A549 (cell line): ENCODE data around the gene JMJD8.

Experiments used
- EP300 ChIP-seq, 2 experiments: fragments of >200 bp; sonication (Bioruptor Twin); formaldehyde crosslinking; IDR thresholded peaks; 2 replicates in 1 of 2; 3 replicates in 1 of 2; pipeline ENCODE4 v1.6.1; 2016 to 2017
- JUNB ChIP-seq: fragments of >200 bp; sonication (Bioruptor Twin); formaldehyde crosslinking; IDR thresholded peaks from 2 replicates; pipeline ENCODE4 v1.6.1; 2016
- KDM5A ChIP-seq: fragments of 200-600 bp; sonication (generic); IDR thresholded peaks from 2 replicates; pipeline ENCODE4 v1.6.1; 2016; ENCODE audit warnings: antibody characterized with exemption, mild to moderate bottlenecking
- MAZ ChIP-seq: fragments of 150-350 bp; IDR thresholded peaks from 2 replicates; pipeline ENCODE4 v1.6.1; 2014; ENCODE audit warnings: antibody characterized with exemption, low read depth, low read length, borderline replicate concordance
- MYC ChIP-seq: IDR thresholded peaks from 2 replicates; pipeline ENCODE4 v1.6.1; 2012; ENCODE audit warnings: mild to moderate bottlenecking, inconsistent platforms, low read length, improper control_type of control experiment, borderline replicate concordance
- POLR2A ChIP-seq: IDR thresholded peaks from 2 replicates; pipeline ENCODE4 v1.6.1; 2012; ENCODE audit warnings: mild to moderate bottlenecking, low read length
- SMC3 ChIP-seq: fragments of >200 bp; sonication (Bioruptor Twin); formaldehyde crosslinking; IDR thresholded peaks from 3 replicates; pipeline ENCODE4 v1.6.1; 2018; ENCODE audit warnings: inconsistent platforms
- SREBF2 ChIP-seq: fragments of 450-650 bp; IDR thresholded peaks from 2 replicates; pipeline ENCODE4 v1.6.1; 2014; ENCODE audit warnings: mild to moderate bottlenecking, moderate library complexity
- TF ChIP-seq, protein P1 (sequence below): fragments of >200 bp; sonication (Bioruptor Twin); formaldehyde crosslinking; IDR thresholded peaks from 3 replicates; pipeline ENCODE4 v1.5.1; 2016
- TF ChIP-seq, protein P2 (sequence below): fragments of 450-650 bp; IDR thresholded peaks from 2 replicates; pipeline ENCODE4 v1.6.1; 2014; ENCODE audit warnings: antibody characterized with exemption
- TF ChIP-seq, protein P3 (sequence below): IDR thresholded peaks from 2 replicates; pipeline ENCODE4 v1.6.1; 2012
- TF ChIP-seq, protein P4 (sequence below): fragments of 200-600 bp; sonication (generic); IDR thresholded peaks from 2 replicates; pipeline ENCODE4 v1.6.1; 2016; ENCODE audit warnings: antibody characterized with exemption, mild to moderate bottlenecking, moderate library complexity

DNA sequence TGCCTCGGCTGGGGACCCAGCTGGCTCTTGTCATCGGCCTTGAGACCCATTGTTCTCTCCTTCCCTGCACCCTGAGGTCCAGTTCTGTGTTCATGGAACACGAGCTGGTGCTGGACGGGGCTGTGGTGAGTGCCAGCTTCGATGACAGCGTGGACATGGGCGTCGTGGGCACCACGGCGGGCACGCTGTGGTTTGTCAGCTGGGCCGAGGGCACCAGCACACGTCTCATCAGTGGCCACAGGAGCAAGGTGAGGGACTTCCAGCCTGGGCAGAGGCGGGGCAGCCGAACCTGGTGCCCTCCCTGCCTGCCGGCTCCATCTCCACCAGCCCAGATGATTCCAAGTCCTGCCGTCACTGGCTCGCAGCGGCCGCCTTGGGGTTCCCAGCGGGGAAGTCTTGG lies 21.5 kb downstream of the JMJD8 start:
- TF ChIP-seq, protein P1, sequence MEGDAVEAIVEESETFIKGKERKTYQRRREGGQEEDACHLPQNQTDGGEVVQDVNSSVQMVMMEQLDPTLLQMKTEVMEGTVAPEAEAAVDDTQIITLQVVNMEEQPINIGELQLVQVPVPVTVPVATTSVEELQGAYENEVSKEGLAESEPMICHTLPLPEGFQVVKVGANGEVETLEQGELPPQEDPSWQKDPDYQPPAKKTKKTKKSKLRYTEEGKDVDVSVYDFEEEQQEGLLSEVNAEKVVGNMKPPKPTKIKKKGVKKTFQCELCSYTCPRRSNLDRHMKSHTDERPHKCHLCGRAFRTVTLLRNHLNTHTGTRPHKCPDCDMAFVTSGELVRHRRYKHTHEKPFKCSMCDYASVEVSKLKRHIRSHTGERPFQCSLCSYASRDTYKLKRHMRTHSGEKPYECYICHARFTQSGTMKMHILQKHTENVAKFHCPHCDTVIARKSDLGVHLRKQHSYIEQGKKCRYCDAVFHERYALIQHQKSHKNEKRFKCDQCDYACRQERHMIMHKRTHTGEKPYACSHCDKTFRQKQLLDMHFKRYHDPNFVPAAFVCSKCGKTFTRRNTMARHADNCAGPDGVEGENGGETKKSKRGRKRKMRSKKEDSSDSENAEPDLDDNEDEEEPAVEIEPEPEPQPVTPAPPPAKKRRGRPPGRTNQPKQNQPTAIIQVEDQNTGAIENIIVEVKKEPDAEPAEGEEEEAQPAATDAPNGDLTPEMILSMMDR, result no peak
- TF ChIP-seq, protein P2, sequence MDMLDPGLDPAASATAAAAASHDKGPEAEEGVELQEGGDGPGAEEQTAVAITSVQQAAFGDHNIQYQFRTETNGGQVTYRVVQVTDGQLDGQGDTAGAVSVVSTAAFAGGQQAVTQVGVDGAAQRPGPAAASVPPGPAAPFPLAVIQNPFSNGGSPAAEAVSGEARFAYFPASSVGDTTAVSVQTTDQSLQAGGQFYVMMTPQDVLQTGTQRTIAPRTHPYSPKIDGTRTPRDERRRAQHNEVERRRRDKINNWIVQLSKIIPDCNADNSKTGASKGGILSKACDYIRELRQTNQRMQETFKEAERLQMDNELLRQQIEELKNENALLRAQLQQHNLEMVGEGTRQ, result no peak
- no peak for TF ChIP-seq POLR2A
- no peak for TF ChIP-seq SREBF2
- TF ChIP-seq, protein P3, sequence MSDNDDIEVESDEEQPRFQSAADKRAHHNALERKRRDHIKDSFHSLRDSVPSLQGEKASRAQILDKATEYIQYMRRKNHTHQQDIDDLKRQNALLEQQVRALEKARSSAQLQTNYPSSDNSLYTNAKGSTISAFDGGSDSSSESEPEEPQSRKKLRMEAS, result no peak
- TF ChIP-seq, protein P4, sequence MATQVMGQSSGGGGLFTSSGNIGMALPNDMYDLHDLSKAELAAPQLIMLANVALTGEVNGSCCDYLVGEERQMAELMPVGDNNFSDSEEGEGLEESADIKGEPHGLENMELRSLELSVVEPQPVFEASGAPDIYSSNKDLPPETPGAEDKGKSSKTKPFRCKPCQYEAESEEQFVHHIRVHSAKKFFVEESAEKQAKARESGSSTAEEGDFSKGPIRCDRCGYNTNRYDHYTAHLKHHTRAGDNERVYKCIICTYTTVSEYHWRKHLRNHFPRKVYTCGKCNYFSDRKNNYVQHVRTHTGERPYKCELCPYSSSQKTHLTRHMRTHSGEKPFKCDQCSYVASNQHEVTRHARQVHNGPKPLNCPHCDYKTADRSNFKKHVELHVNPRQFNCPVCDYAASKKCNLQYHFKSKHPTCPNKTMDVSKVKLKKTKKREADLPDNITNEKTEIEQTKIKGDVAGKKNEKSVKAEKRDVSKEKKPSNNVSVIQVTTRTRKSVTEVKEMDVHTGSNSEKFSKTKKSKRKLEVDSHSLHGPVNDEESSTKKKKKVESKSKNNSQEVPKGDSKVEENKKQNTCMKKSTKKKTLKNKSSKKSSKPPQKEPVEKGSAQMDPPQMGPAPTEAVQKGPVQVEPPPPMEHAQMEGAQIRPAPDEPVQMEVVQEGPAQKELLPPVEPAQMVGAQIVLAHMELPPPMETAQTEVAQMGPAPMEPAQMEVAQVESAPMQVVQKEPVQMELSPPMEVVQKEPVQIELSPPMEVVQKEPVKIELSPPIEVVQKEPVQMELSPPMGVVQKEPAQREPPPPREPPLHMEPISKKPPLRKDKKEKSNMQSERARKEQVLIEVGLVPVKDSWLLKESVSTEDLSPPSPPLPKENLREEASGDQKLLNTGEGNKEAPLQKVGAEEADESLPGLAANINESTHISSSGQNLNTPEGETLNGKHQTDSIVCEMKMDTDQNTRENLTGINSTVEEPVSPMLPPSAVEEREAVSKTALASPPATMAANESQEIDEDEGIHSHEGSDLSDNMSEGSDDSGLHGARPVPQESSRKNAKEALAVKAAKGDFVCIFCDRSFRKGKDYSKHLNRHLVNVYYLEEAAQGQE, result no peak
- TF ChIP-seq KDM5A, result no peak
- no peak for TF ChIP-seq EP300 (IDR thresholded peaks at IDR 0.05)
- TF ChIP-seq JUNB, result no peak
- no peak for TF ChIP-seq SMC3
- no peak for TF ChIP-seq MAZ
- TF ChIP-seq MYC, result no peak
